Ishikawa (cell line): Measurements from ENCODE around the gene SCAF1.

Experiments
- CEBPB ChIP-seq: IDR thresholded peaks from 2 replicates; pipeline ENCODE4 v1.6.1; 2012
- CREB1 ChIP-seq: IDR thresholded peaks from 2 replicates; pipeline ENCODE4 v1.6.1; 2012; ENCODE audit warnings: low read depth
- EP300 ChIP-seq: IDR thresholded peaks from 2 replicates; pipeline ENCODE4 v1.6.1; 2012; ENCODE audit warnings: borderline replicate concordance
- FOXM1 ChIP-seq: IDR thresholded peaks from 2 replicates; pipeline ENCODE4 v1.6.1; 2012; ENCODE audit warnings: low read depth, borderline replicate concordance
- MAX ChIP-seq: IDR thresholded peaks from 2 replicates; pipeline ENCODE4 v1.6.1; 2012
- REST ChIP-seq: IDR thresholded peaks from 2 replicates; pipeline ENCODE4 v1.6.1; 2012; ENCODE audit warnings: low read depth, mild to moderate bottlenecking
- TAF1 ChIP-seq: IDR thresholded peaks from 2 replicates; pipeline ENCODE4 v1.6.1; 2012; ENCODE audit warnings: low read depth, mild to moderate bottlenecking
- USF1 ChIP-seq: IDR thresholded peaks from 2 replicates; pipeline ENCODE4 v1.6.1; 2012
- YY1 ChIP-seq: IDR thresholded peaks from 2 replicates; pipeline ENCODE4 v1.6.1; 2012; ENCODE audit warnings: low read depth

GRCh38 chr19:49664171-49665035 lies 22.4 kb downstream of the SCAF1 start:
- TF ChIP-seq TAF1 (no peak), MAX (peak; percentile 86), YY1 (no peak), EP300 (peak; percentile 25; the same call in 1 of the 2 replicates), CREB1 (no peak), CEBPB (no peak), FOXM1 (peak; percentile 18; the same call in 1 of the 2 replicates), USF1 (no peak), REST (no peak)
